Endothelial cell of umbilical vein (primary cell): Measurements from ENCODE around the gene TRIM25. TPM values are rescaled to one million over a fixed set of nuclear protein-coding genes. Genes with fewer than 3 reads are reported as not detected.

Experiments
- BruUV-seq: library from RNA; stranded (reverse); fragments of 400-500 nt; replicated peaks from 2 replicates; lab custom pipeline; 2021; lab: Mats Ljungman, UMichigan
- CTCF ChIA-PET: fragments of 300-600, 350-600 bp; sonication (Branson Sonifier 250); formaldehyde crosslinking; loops from one replicate; lab custom pipeline; 2021; ENCODE audit warnings: antibody characterized with exemption, inconsistent platforms; lab: Charles Lee
- POLR2A ChIA-PET: fragments of 300-600, 350-600 bp; sonication (Branson Sonifier 250); formaldehyde crosslinking; loops from one replicate; lab custom pipeline; 2021; ENCODE audit warnings: antibody characterized with exemption, inconsistent platforms; lab: Charles Lee
- DNase-seq: peaks from one replicate; pipeline ENCODE4 v3.0.0-alpha.2; 2011; ENCODE audit warnings: low read depth, low spot score
- FAIRE-seq: peaks from 2 replicates; lab custom pipeline; 2011; peaks lifted over from hg19 to GRCh38; lab: Jason Lieb, UNC
- H2AFZ ChIP-seq: 2 replicates; pipeline ENCODE4 v1.6.0; 2012; ENCODE audit warnings: low read depth, low read length, control low read depth, inconsistent platforms
- H3K27ac ChIP-seq: 2 replicates; pipeline ENCODE4 v1.5.1; 2011; ENCODE audit warnings: low read depth, mild to moderate bottlenecking, control low read depth, low read length, moderate library complexity; ENCODE audit not compliant: insufficient read depth
- H3K27me3 ChIP-seq, 2 experiments: 2 replicates each; pipeline versions ENCODE4 v1.6.0 to v1.6.1; 2011; ENCODE audit warnings: low read length in 2 of 2, mixed read lengths in 1 of 2; ENCODE audit not compliant: control insufficient read depth in 2 of 2, insufficient read depth in 2 of 2
- H3K36me3 ChIP-seq, 2 experiments: 2 replicates in 1 of 2; 3 replicates in 1 of 2; pipeline ENCODE4 v1.5.1; 2011; ENCODE audit warnings: low read length in 2 of 2, mild to moderate bottlenecking in 1 of 2, moderate library complexity in 1 of 2; ENCODE audit not compliant: control insufficient read depth in 2 of 2, insufficient read depth in 2 of 2; ENCODE audit errors: extremely low read depth in 1 of 2
- H3K4me1 ChIP-seq: 3 replicates; pipeline ENCODE4 v1.5.1; 2011; ENCODE audit warnings: mild to moderate bottlenecking, low read length; ENCODE audit not compliant: control insufficient read depth, insufficient read depth; ENCODE audit errors: extremely low read depth
- H3K4me2 ChIP-seq: 2 replicates; pipeline ENCODE4 v1.6.1; 2011; ENCODE audit warnings: low read length, control low read depth, mixed read lengths; ENCODE audit not compliant: insufficient read depth
- H3K4me3 ChIP-seq, 3 experiments: fragments of 200-600 bp in 1 of 3; sonication (generic), shearing (Covaris generic) in 1 of 3; replicated peaks in 1 of 3; 2 replicates each; pipeline ENCODE4 v1.5.1; 2011 to 2016; ENCODE audit warnings: control low read depth in 3 of 3, low read length in 3 of 3, mild to moderate bottlenecking in 2 of 3, inconsistent platforms in 1 of 3, low read depth in 1 of 3, moderate library complexity in 1 of 3; ENCODE audit not compliant: insufficient read depth in 1 of 3
- H3K79me2 ChIP-seq: 2 replicates; pipeline ENCODE4 v1.6.0; 2012; ENCODE audit warnings: low read length, inconsistent platforms; ENCODE audit not compliant: control insufficient read depth, insufficient read depth
- H3K9ac ChIP-seq: replicated peaks from 2 replicates; pipeline ENCODE3; 2011; ENCODE audit warnings: low read length, control low read depth; ENCODE audit not compliant: insufficient read depth; ENCODE audit errors: extremely low read depth
- H3K9me1 ChIP-seq: replicated peaks from 3 replicates; pipeline ENCODE4 v1.6.0; 2011; ENCODE audit warnings: mild to moderate bottlenecking, low read length; ENCODE audit not compliant: control insufficient read depth, insufficient read depth; ENCODE audit errors: extremely low read depth
- H3K9me3 ChIP-seq: replicated peaks from 2 replicates; pipeline ENCODE4 v1.5.1; 2012; ENCODE audit warnings: low read length, inconsistent platforms; ENCODE audit not compliant: control insufficient read depth, insufficient read depth
- H4K20me1 ChIP-seq: replicated peaks from 2 replicates; pipeline ENCODE3; 2011; ENCODE audit warnings: mild to moderate bottlenecking, low read length; ENCODE audit not compliant: control insufficient read depth, insufficient read depth; ENCODE audit errors: extremely low read depth
- CTCF ChIP-seq, 2 donors: IDR thresholded peaks; 1 replicate in 1 of 2; 2 replicates in 1 of 2; pipeline ENCODE4 v1.5.1; 2011; ENCODE audit warnings: low read length in 2 of 2, mild to moderate bottlenecking in 2 of 2, moderate library complexity in 2 of 2, control low read depth in 1 of 2, inconsistent platforms in 1 of 2, low read depth in 1 of 2; ENCODE audit not compliant: insufficient read depth in 1 of 2; ENCODE audit errors: extremely low read depth in 1 of 2
- EZH2 ChIP-seq: IDR thresholded peaks from 2 replicates; pipeline ENCODE4 v1.6.1; 2012; ENCODE audit warnings: borderline replicate concordance, low read depth, mild to moderate bottlenecking, moderate library complexity, low read length, inconsistent platforms; ENCODE audit not compliant: severe bottlenecking
- FOS ChIP-seq: IDR thresholded peaks from 2 replicates; pipeline ENCODE4 v1.6.1; 2011; ENCODE audit warnings: mild to moderate bottlenecking, low read length, moderate library complexity, borderline replicate concordance; ENCODE audit not compliant: insufficient read depth
- GATA2 ChIP-seq: IDR thresholded peaks from 2 replicates; pipeline ENCODE4 v1.7.0; 2011; ENCODE audit warnings: low read depth, mild to moderate bottlenecking, moderate library complexity, mixed read lengths, low read length; ENCODE audit not compliant: insufficient read length, insufficient read depth
- JUN ChIP-seq: IDR thresholded peaks from 2 replicates; pipeline ENCODE4 v1.6.1; 2011; ENCODE audit warnings: borderline replicate concordance, low read depth; ENCODE audit not compliant: insufficient read length, insufficient read depth
- MYC ChIP-seq: IDR thresholded peaks from one replicate; pipeline ENCODE4 v1.6.1; 2011; ENCODE audit warnings: mild to moderate bottlenecking, low read depth, low read length
- POLR2A ChIP-seq: IDR thresholded peaks from 2 replicates; pipeline ENCODE4 v1.6.1; 2012; ENCODE audit warnings: low read depth, mild to moderate bottlenecking, control low read depth, low read length
- POLR2AphosphoS5 ChIP-seq: IDR thresholded peaks from 2 replicates; pipeline ENCODE4 v1.6.1; 2012; ENCODE audit warnings: low read depth, mild to moderate bottlenecking, control low read depth, low read length, moderate library complexity; ENCODE audit not compliant: insufficient read depth
- dilution Hi-C: fragments of 300-500 bp; cut with MboI; formaldehyde crosslinking; loops from one replicate; pipeline ENCODE4 v1.15.0; 2019; ENCODE audit warnings: low sequenced_read_pairs; ENCODE audit not compliant: extremely low pct_ligation_motif_present
- intact Hi-C: fragments of 100-400 bp; cut with micrococcal nuclease; formaldehyde crosslinking; loops from one replicate; pipeline ENCODE4 v1.10.0; 2022
- polyA plus RNA-seq, 4 experiments: library from polyadenylated mRNA; depleted of rRNA in 3 of 4; stranded (reverse) in 3 of 4; unstranded in 1 of 4; fragments of >200 nt; gene quantifications; 2 replicates each; pipeline versions ENCODE4 v1.2.1 to v1.2.3, GENCODE V29; 2011 to 2012; ENCODE audit warnings: missing spikeins in 1 of 4
- total RNA-seq: library from RNA; stranded (reverse); gene quantifications from 2 replicates; pipeline ENCODE4 v1.2.3, GENCODE V29; 2021
- TF ChIP-seq, protein P1 (sequence below): IDR thresholded peaks from 2 replicates; pipeline ENCODE4 v1.6.1; 2011; ENCODE audit not compliant: insufficient read depth, insufficient read length

The TRIM25 gene
- total and polyA plus RNA-seq, 2 donors (not counting 3 experiments of a cell fraction or from before 2014, with no cell fraction given), result 42.8 to 98.4 TPM

DNA sequence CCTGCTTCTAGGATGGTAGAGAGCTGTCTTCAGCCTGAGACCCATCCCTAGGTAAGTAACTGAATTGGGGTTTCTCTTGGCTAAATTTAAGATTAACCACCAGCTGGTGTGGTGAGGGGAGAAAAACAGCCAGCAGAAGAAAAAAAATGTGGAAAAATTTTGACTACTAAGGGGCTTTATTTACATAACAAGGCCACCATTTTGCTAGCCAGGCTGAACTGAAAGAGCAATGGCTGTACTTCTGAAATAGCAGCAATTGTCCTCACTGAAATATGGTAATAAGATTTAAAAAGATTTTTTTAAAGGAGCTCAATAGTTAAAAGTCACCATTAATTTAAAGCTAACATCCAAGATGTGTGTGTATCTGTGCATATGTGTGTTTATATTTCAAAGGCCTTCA is 12.4 kb upstream of the TRIM25 start:
- FAIRE-seq, result no peak

More for the DNA sequence above, 12.4 kb upstream of the TRIM25 start:
- TF ChIP-seq EZH2 (no peak), JUN (no peak), FOS (no peak), POLR2AphosphoS5 (no peak), POLR2A (no peak), MYC (no peak), GATA2 (no peak), CTCF (IDR thresholded peaks at IDR 0.05; ENCODE audit: extremely low read depth in 1 of 2, insufficient read depth in 1 of 2, low read depth in 1 of 2, low read length in 2 of 2) (no peak)
- TF ChIP-seq, protein P1, sequence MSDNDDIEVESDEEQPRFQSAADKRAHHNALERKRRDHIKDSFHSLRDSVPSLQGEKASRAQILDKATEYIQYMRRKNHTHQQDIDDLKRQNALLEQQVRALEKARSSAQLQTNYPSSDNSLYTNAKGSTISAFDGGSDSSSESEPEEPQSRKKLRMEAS, result no peak
- no peak overlapping the region for H3K4me3 ChIP-seq
- POLR2A ChIA-PET, result no interaction called here
- H3K79me2 ChIP-seq, result no peaks in the 10 kb centered on the region
- no peak overlapping the region for H3K27ac ChIP-seq
- H3K9me1 ChIP-seq, result no peaks in the 10 kb centered on the region
- peaks cover 10% of the 10 kb centered on the region for H3K4me1 ChIP-seq
- no peak for DNase-seq
- BruUV-seq, result no TSS peak
- H3K27me3 ChIP-seq, result no peaks in the 10 kb centered on the region
- peaks cover 1% of the 10 kb centered on the region for H3K9me3 ChIP-seq
- H3K4me2 ChIP-seq, result no peak overlapping the region
- H4K20me1 ChIP-seq, result no peaks in the 10 kb centered on the region
- intact Hi-C loops, result no loop called here
- H3K9ac ChIP-seq, result no peak overlapping the region
- H3K36me3 ChIP-seq, result no peaks in the 10 kb centered on the region
- dilution Hi-C loops, result no loop called here
- no peak overlapping the region for H2AFZ ChIP-seq
- CTCF ChIA-PET, result interaction anchor here (1.0 to 1.6 kb wide), 2 partner anchors 10 to 107 kb away, joined by 3 to 4 read pairs; no protein-coding TSS in a partner anchor
